CD4-positive, alpha-beta T cell treated with Interleukin-17A for 4 hours (primary cell): Measurements from ENCODE around the gene PITPNM3.

Experiments
- DNase-seq: peaks from one replicate; pipeline ENCODE4 v3.0.0-alpha.2; 2020; ENCODE audit warnings: mixed read lengths

Gene PITPNM3

DNA sequence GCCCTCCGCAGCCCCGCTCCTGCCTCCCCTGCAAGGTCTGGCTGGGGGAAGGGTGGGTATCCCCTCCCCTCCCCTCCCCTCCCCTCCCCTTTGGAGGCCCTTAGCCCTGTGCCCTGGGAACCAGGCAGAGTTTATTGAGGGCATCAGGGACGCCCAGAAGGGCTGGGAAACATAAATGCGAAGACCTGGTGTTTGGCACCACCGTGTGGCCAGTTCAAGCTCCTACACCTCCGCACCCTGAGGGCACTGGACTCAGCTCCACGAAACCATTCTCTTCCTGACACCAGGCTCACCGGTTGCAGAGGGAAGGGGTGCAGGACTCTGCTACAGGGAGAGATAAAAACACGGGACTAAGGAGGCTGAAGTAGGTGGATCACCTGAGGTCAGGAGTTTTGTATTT, 120.4 kb downstream of the PITPNM3 start:
- peak; percentile 74 for DNase-seq

DNA sequence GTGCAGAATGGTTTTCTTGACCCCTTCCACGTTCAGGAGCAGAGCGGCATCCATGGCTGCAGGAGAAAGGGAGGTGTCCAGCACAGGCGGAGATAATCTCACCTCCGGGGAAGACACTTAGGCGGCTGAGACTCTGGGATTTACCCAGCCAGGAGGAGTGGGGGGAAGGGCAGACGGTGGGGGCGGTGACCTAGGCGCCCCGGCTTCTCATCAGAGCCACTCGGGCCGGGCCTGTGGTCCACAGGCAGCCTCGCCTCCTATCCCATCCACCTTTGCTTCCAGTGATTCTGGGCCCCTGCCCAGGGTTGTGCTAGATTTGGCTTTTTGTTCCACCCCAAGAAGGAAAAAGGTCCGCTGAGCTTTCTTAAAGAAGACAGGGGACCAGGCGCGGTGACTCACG, 121.3 kb downstream of the PITPNM3 start, which contains the start of gene AIPL1:
AIPL1 (minus strand) TSS at position 71 of the 400 bp plus-strand sequence; CDS start at position 54, 17 bp downstream.
- no peak for DNase-seq

DNA sequence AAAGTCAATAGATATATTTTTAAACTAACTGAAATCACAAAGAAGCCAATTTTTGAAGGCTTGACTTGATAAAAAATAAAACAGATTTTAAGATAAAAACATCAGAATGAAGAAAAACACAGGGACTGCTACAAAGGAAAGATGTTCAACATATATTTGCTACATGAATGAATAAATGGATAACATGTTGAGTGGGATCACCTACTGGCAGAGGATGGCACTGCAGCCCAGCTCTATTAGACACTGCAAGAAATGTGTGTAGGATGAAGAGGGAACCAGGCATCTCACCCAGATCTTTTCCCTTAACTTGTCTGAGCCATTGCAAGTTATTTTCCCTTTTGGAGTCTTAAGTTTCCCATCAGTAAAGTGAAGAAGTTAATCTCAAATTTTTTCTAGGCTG, 125.6 kb downstream of the PITPNM3 start:
- no peak for DNase-seq

GRCh38 chr17:6429266-6429665, 127.1 kb downstream of the PITPNM3 start:
- no peak for DNase-seq

- no peak for DNase-seq
These were observed 128.0 kb downstream of the PITPNM3 start for GRCh38 chr17:6428207-6428965.

DNA sequence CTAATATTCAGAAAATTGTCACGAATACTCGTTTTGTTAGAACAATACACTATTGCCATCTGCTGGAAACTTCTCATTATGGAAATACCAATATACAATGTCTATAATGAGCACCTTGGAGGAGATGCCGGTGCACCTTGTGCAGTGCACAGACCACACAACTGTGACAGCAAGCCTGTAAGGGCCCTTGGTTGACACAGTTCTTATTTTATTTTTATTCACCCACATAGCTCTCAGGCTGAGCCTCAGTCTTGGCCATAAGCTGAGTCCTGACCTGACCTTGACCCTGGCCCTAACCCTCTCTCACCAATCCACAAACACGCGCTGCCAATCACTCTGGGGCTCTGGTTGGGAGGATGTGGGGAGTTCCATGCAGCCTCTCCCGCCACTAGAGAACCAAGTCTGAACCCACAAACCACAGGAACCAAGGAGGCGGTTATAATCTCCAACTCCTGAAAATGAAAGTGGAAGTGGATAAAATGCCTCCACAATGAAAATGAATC, 129.0 kb downstream of the PITPNM3 start:
- peak; percentile 39 for DNase-seq

GRCh38 chr17:6426356-6427101, 129.8 kb downstream of the PITPNM3 start:
- DNase-seq = no peak

GRCh38 chr17:6425407-6425806, 130.9 kb downstream of the PITPNM3 start:
- DNase-seq = no peak

DNA sequence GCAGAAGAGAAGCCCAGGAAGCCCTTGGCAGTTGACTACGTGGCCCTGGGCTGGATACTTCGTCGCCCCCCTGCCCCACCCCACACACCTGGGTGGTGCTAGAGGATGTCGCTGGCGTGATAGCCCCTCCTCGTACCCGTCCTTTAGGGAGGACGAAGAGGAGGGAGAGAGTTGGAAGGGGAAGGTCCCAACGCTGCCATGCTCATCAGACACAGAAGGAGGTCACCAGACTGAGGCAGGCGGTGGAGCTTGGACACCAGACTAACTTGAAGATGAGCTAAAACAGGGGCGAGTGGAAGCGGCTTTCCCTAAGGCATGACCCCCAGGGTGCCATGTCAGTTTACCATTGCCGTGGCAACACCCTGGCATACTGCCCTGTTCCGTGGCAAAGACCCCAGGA, 132.4 kb downstream of the PITPNM3 start:
- DNase-seq = no peak

DNA sequence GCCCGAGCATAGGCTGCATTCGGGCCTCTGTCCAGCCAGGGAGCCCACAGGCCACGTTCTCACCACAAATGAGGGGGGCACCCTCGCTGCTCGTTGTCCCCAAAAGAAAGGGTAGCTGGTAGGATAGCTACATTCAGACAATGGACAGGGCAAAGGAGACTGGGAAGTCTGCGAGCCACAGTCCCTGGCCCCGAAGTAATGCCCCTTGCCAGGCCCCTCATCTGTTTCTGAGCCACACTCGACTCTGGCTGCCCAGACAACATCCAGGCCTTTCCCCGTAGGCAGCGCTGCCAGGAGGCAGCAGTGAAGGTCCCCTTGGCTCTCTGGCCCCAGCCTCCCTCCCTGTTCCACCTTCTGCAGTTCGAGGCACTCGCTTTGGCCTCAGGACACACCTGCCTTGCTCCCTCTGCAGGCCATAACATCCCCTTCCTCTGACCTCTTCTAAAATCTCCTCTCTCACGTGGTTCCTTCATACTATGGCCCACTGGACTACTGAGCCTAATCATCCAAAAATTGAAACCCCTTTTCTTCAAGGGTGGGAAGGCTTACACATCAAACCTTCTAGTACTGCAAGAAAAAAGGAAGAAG, 133.6 kb downstream of the PITPNM3 start:
- no peak for DNase-seq

DNA sequence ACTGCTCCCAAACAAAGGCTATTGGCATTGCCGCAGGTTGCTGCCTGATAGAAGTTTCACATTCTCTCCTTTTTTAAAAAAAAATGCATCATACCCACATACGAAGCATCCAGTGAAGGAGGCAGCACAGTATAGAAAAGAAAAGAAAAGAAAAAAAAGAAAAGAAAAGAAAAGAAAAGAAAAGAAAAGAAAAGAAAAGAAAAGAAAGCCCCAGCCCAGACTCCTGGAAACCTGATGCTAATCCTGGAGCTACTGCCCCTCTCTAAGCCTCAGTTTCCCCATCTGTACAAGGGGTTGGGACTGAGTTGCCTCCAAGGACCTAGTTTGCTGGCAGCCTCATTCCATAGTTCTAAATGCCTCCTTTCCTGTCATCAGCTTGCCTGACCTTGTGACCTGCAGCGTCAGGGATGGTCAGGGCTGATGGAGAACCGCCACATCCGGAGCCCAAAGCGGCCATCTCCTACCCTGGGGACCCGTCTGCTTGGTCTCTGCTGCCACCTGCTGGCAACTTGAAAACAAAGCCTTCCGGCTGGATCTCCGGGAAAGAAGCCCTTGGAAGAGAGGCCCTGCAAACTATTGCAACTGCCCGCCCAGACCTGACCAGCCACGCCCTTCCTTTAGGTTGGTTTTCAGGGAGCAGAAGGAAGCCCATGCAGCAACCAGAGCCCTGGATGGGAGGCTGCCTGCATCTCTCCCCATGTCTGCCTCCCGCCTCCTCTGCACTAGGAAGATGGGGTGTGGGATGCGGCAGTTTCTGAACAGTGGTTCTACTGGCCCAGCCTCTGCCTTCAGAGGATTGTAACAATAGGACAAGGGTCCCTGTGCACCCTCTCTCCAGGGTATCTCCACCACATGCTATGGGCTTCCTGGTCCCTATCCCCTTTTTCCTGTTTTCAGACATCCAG, 134.4 kb downstream of the PITPNM3 start:
- peak; percentile 81 for DNase-seq

- DNase-seq = peak; percentile 32
These were observed 136.1 kb downstream of the PITPNM3 start for GRCh38 chr17:6420173-6420641.

- no peak for DNase-seq
These were observed 140.7 kb downstream of the PITPNM3 start for GRCh38 chr17:6415616-6416015.

GRCh38 chr17:6413065-6413464, 143.3 kb downstream of the PITPNM3 start:
- DNase-seq = no peak

GRCh38 chr17:6408735-6409134, 147.6 kb downstream of the PITPNM3 start:
- no peak for DNase-seq

- no peak for DNase-seq
These were observed 148.1 kb downstream of the PITPNM3 start for GRCh38 chr17:6408276-6408675.

- DNase-seq = no peak
These were observed 154.1 kb downstream of the PITPNM3 start for GRCh38 chr17:6402258-6402657.
